ENCODE measurements around the gene NXF3.

GRCh38 chrX:103066606-103067005, 26.3 kb downstream of the NXF3 start:
- TF ChIP-seq CTCF (IDR thresholded peaks at IDR 0.05; ENCODE audit: insufficient read depth, low read length, poor library complexity, severe bottlenecking) (no peak), EZH2phosphoT487 (conservative IDR thresholded peaks at IDR 0.05; ENCODE audit: low read length) (no peak)
